Subcutaneous adipose tissue (tissue), 4 donors: ENCODE measurements around the gene ATAT1. TPM values are rescaled to one million over a fixed set of nuclear protein-coding genes. Genes with fewer than 3 reads are reported as not detected.

Experiments
- CTCF ChIP-seq: fragments of 450-650 bp; IDR thresholded peaks from one replicate; pipeline ENCODE4 v1.5.1; 2016; ENCODE audit warnings: low read depth, mild to moderate bottlenecking, control low read depth, antibody characterized with exemption, moderate library complexity
- total RNA-seq, 4 donors: library from RNA; depleted of rRNA; stranded (reverse); fragments of >200 nt; gene quantifications; one replicate each; pipeline ENCODE4 v1.1.0, GENCODE V29; 2016

ATAT1 gene
- total RNA-seq, 4 donors from 2014 or later: 2.0 to 5.9 (median 5.3) TPM

GRCh38 chr6:30645989-30646388 is 19.3 kb downstream of the ATAT1 start:
- TF ChIP-seq CTCF: no peak

DNA sequence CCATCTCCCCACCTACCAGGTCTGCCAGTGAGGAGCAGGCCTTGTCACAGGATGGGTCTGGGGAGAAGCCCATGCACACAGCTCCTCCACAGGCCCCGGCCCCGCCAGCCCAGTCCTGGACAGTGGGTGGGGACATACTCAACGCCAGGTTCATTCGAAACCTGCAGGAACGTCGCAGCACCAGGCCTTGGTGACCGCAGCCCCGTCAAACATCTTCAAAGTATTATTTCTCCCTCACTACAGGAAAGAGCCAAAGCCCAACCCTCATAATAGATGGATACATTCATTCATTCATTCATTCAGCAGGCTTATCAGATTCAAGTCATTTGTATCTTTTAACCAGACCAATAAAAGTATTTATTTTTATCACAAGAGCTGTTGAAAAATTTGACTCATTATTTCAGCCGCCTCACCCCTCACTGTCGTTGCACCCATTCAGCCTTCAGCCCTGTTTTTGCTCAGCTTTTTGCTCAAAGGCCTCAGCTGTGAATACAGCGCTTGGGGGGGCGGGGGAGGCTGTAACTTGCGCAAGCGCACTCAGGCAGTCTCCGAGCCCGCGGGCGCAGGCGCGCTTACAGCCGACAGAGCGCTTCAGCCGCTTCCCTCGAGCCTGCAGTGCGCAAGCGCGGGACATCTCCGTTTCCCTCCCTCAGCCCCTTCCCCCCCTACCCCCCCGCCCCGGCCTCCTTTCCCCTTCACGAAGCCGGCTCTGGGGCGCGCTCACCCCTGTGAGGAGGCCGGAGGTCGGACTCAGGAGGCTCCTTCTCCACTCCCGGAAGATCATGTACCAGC is 20.0 kb downstream of the ATAT1 start, which contains the start of gene C6orf136:
Gene C6orf136, plus strand, starts transcription at position 684 of the 792 bp plus-strand sequence. Its CDS starts 99 bp downstream, at position 783.
- TF ChIP-seq CTCF: no peak

DNA sequence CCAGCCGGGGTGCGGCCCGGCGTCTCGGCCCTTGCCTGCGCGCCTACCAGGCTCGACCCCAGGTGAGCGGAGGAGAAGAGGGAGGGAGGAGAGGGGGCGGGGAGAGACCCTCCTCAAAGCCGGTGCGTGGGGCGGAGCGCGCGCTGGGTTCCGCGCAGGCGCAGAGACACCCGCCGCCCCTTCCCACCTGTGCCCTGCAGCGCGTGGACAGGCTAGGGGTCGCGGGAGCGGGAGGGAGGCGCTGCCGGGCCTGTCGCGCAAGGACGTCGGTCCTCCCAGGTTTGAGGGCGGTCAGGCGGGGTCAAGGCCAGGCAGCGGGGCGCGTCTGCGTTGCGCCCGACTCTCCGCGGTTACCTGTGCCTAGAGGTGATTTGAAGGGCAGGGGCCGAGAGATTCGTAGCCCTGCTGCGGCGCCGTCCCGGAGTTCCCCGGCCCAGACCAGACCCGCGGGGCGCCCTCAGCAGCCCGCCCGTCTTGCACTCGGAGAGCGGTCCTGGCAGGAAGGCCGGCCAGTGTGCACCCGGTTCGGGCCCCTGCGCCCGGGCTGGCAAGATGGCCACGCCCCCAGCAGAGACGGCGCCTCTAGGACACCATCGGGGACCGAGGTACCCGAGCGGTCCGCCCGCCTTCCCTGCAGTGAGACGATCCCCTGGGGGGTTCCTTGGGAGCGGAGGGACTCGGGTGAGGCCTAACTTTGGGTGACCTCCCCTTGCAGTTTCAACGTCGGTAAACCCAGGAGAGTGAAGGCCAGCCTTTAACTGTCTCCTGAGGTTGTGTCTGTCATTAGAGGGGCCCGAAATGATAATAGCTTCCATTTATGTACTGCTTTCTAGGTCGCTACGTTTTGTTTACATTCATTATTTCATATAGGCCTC is 20.8 kb downstream of the ATAT1 start:
- TF ChIP-seq CTCF: no peak

GRCh38 chr6:30651143-30651542 is 24.5 kb downstream of the ATAT1 start:
- no peak for TF ChIP-seq CTCF

- TF ChIP-seq CTCF: no peak
These were observed 28.4 kb downstream of the ATAT1 start for GRCh38 chr6:30654798-30655742.

DNA sequence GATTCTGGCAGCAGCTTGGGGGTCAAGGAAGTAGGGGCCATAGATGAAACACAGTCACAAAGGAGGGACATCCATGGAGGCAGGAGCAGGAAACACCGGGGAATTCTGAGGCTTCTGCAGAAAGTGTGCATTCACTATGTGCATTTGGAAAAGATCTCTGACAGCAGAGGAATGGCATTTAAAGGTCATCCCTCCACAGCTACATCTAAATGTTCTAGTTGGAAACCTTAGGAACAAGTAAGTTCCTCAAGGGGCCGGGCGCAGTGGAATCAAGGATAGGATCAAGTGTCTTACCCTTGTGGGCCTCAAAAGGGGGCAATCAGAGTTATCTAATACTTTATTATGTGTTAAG is 29.0 kb downstream of the ATAT1 start:
- no peak for TF ChIP-seq CTCF
